HepG2 (cell line): ENCODE results near the gene PTPN12. TPM values are rescaled to one million over a fixed set of nuclear protein-coding genes. Genes with fewer than 3 reads are reported as not detected.

Experiments used
- polyA plus RNA-seq, 8 experiments: library from polyadenylated mRNA; depleted of rRNA in 3 of 8; stranded (reverse) in 7 of 8; unstranded in 1 of 8; fragments of >200 nt; fragmentation: Illumina TruSeq in 4 of 8; extraction: Trizol in 4 of 8; gene quantifications; 2 replicates each; pipeline versions ENCODE4 v1.2.1 to v1.2.3, GENCODE V29; 2011 to 2016; ENCODE audit warnings: low read depth in 4 of 8, missing spikeins in 1 of 8, mixed read lengths in 1 of 8; ENCODE audit not compliant: insufficient read depth in 1 of 8
- total RNA-seq, 5 experiments: library from RNA; depleted of rRNA; stranded (reverse); fragments of >200 nt; fragmentation: Illumina TruSeq; extraction: Trizol; gene quantifications; 2 replicates each; pipeline ENCODE4 v1.2.3, GENCODE V29; 2016; ENCODE audit warnings: low read depth in 1 of 5
- TF ChIP-seq, protein P1 (sequence below): sonication (generic); formaldehyde crosslinking; IDR thresholded peaks from 2 replicates; pipeline ENCODE4 v1.9.0; 2022; ENCODE audit warnings: low read depth, missing genetic modification reagents
- TF ChIP-seq, protein P2 (sequence below): sonication (generic); formaldehyde crosslinking; IDR thresholded peaks from 2 replicates; pipeline ENCODE4 v1.4.0; 2020; ENCODE audit warnings: missing genetic modification reagents
- TF ChIP-seq, protein P3 (sequence below), 2 experiments: fragments of 450-650 bp in 1 of 2; sonication (generic) in 1 of 2; formaldehyde crosslinking in 1 of 2; IDR thresholded peaks; 2 replicates each; pipeline versions ENCODE4 v1.6.1 to v1.8.0; 2016 to 2022; ENCODE audit warnings: antibody characterized with exemption in 1 of 2, mild to moderate bottlenecking in 1 of 2, missing genetic modification reagents in 1 of 2

The PTPN12 gene
- total and polyA plus RNA-seq, 2 of the 13 experiments (the other 11 are each of a cell fraction or from before 2014, with no cell fraction given) = 22.9 to 56.8 TPM

DNA sequence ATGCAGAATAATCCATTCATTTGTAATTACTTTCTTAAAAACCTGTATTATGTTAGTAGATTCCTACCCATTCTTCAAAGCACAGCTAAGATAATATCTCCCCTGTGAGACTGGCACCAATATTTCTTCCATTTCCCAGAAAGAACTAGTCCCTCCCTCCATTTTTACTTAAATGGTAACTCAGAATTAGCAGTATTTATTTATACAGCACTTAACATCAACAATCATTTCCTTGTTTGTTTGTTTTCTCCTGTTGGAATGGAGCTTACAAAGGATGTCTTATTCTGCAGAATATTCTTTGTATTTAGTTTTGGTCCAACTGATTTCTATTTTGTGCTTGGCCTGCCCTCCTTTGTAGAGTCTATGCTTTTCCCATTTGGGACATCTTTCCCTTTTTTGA lies 32.1 kb upstream of the PTPN12 start (continued):
- TF ChIP-seq, protein P1, sequence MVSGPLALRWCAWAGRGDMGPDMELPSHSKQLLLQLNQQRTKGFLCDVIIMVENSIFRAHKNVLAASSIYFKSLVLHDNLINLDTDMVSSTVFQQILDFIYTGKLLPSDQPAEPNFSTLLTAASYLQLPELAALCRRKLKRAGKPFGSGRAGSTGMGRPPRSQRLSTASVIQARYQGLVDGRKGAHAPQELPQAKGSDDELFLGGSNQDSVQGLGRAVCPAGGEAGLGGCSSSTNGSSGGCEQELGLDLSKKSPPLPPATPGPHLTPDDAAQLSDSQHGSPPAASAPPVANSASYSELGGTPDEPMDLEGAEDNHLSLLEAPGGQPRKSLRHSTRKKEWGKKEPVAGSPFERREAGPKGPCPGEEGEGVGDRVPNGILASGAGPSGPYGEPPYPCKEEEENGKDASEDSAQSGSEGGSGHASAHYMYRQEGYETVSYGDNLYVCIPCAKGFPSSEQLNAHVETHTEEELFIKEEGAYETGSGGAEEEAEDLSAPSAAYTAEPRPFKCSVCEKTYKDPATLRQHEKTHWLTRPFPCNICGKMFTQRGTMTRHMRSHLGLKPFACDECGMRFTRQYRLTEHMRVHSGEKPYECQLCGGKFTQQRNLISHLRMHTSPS (CRISPR knock-in tag) = no peak
- TF ChIP-seq, protein P2, sequence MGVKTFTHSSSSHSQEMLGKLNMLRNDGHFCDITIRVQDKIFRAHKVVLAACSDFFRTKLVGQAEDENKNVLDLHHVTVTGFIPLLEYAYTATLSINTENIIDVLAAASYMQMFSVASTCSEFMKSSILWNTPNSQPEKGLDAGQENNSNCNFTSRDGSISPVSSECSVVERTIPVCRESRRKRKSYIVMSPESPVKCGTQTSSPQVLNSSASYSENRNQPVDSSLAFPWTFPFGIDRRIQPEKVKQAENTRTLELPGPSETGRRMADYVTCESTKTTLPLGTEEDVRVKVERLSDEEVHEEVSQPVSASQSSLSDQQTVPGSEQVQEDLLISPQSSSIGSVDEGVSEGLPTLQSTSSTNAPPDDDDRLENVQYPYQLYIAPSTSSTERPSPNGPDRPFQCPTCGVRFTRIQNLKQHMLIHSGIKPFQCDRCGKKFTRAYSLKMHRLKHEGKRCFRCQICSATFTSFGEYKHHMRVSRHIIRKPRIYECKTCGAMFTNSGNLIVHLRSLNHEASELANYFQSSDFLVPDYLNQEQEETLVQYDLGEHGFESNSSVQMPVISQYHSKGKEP (CRISPR knock-in tag) = no peak
- TF ChIP-seq, protein P3, sequence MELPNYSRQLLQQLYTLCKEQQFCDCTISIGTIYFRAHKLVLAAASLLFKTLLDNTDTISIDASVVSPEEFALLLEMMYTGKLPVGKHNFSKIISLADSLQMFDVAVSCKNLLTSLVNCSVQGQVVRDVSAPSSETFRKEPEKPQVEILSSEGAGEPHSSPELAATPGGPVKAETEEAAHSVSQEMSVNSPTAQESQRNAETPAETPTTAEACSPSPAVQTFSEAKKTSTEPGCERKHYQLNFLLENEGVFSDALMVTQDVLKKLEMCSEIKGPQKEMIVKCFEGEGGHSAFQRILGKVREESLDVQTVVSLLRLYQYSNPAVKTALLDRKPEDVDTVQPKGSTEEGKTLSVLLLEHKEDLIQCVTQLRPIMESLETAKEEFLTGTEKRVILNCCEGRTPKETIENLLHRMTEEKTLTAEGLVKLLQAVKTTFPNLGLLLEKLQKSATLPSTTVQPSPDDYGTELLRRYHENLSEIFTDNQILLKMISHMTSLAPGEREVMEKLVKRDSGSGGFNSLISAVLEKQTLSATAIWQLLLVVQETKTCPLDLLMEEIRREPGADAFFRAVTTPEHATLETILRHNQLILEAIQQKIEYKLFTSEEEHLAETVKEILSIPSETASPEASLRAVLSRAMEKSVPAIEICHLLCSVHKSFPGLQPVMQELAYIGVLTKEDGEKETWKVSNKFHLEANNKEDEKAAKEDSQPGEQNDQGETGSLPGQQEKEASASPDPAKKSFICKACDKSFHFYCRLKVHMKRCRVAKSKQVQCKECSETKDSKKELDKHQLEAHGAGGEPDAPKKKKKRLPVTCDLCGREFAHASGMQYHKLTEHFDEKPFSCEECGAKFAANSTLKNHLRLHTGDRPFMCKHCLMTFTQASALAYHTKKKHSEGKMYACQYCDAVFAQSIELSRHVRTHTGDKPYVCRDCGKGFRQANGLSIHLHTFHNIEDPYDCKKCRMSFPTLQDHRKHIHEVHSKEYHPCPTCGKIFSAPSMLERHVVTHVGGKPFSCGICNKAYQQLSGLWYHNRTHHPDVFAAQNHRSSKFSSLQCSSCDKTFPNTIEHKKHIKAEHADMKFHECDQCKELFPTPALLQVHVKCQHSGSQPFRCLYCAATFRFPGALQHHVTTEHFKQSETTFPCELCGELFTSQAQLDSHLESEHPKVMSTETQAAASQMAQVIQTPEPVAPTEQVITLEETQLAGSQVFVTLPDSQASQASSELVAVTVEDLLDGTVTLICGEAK (IDR thresholded peaks at IDR 0.05) = no peak
- TF ChIP-seq, protein P3 (CRISPR knock-in tag; IDR thresholded peaks at IDR 0.05) = no peak
- TF ChIP-seq, all 625 proteins: peak for 0
